SH-SY5Y (cell line): ENCODE data around the gene GMPR.

Source experiments
- GATA2 ChIP-seq: IDR thresholded peaks from 2 replicates; pipeline ENCODE4 v1.6.1; 2011; ENCODE audit warnings: mild to moderate bottlenecking, low read depth, low read length
- GATA3 ChIP-seq: IDR thresholded peaks from 2 replicates; pipeline ENCODE4 v1.6.1; 2011; ENCODE audit warnings: low read depth, mild to moderate bottlenecking, low read length, moderate library complexity

Gene GMPR

GRCh38 chr6:16238057-16238962 lies at the start of gene GMPR:
Gene GMPR (plus strand): TSS chr6:16238587. CDS start chr6:16238694, 107 bp downstream.
- TF ChIP-seq GATA3 (no peak), GATA2 (no peak)

GRCh38 chr6:16190214-16190613 lies 48.2 kb upstream of the GMPR start:
- TF ChIP-seq GATA3: no peak
- no peak for TF ChIP-seq GATA2

- TF ChIP-seq GATA2: no peak
- no peak for TF ChIP-seq GATA3
Observed at GRCh38 chr6:16196260-16196983, 42.0 kb upstream of the GMPR start.

- TF ChIP-seq GATA3: no peak
- no peak for TF ChIP-seq GATA2
Observed at GRCh38 chr6:16196984-16197546, 41.3 kb upstream of the GMPR start.

- TF ChIP-seq GATA3: no peak
- TF ChIP-seq GATA2: no peak
Observed at GRCh38 chr6:16198061-16198705, 40.2 kb upstream of the GMPR start.

GRCh38 chr6:16199804-16200203 lies 38.6 kb upstream of the GMPR start:
- TF ChIP-seq GATA3 (no peak), GATA2 (no peak)

- TF ChIP-seq GATA2 (no peak), GATA3 (no peak)
Observed at GRCh38 chr6:16200321-16200883, 38.0 kb upstream of the GMPR start.

- TF ChIP-seq GATA2 (no peak), GATA3 (no peak)
Observed at GRCh38 chr6:16201706-16202105, 36.7 kb upstream of the GMPR start.

GRCh38 chr6:16204653-16205376 lies 33.6 kb upstream of the GMPR start:
- TF ChIP-seq GATA3 (no peak), GATA2 (no peak)

- TF ChIP-seq GATA2 (no peak), GATA3 (no peak)
Observed at GRCh38 chr6:16205377-16206144, 32.8 kb upstream of the GMPR start.

GRCh38 chr6:16206595-16207037 lies 31.8 kb upstream of the GMPR start:
- TF ChIP-seq GATA2 (no peak), GATA3 (no peak)

- TF ChIP-seq GATA3: no peak
- no peak for TF ChIP-seq GATA2
Observed at GRCh38 chr6:16208989-16209388, 29.4 kb upstream of the GMPR start.
